Left kidney (tissue), 2 donors: ENCODE data around the gene CDC42BPG. TPM values are rescaled to one million over a fixed set of nuclear protein-coding genes. Genes with fewer than 3 reads are reported as not detected.

Experiments
- DNase-seq: peaks from one replicate; pipeline ENCODE4 v3.0.0-alpha.2; 2013
- polyA plus RNA-seq: library from polyadenylated mRNA; unstranded; fragments of 120-200 nt; gene quantifications from one replicate; pipeline ENCODE4 v1.2.1, GENCODE V29; 2013; ENCODE audit not compliant: insufficient read length

CDC42BPG gene
- polyA plus RNA-seq, 1 donor, result 5.4 TPM

GRCh38 chr11:64804346-64805210 is 39.9 kb downstream of the CDC42BPG start:
- no peak for DNase-seq

- no peak for DNase-seq
Observed at GRCh38 chr11:64803846-64804345, 40.6 kb downstream of the CDC42BPG start.

GRCh38 chr11:64803158-64803845 is 41.2 kb downstream of the CDC42BPG start, which contains the start of gene MAP4K2:
TSS of gene MAP4K2 (minus strand) at chr11:64803214. CDS start at chr11:64803149, 65 bp downstream.
- DNase-seq, result peak; percentile 88

GRCh38 chr11:64802370-64803157 is 41.9 kb downstream of the CDC42BPG start:
- no peak for DNase-seq

GRCh38 chr11:64801561-64802369 is 42.7 kb downstream of the CDC42BPG start:
- no peak for DNase-seq

- no peak for DNase-seq
Observed at GRCh38 chr11:64801158-64801464, 43.3 kb downstream of the CDC42BPG start.

GRCh38 chr11:64800303-64801157 is 43.9 kb downstream of the CDC42BPG start:
- no peak for DNase-seq

- no peak for DNase-seq
Observed at GRCh38 chr11:64799623-64800302, 44.7 kb downstream of the CDC42BPG start.

GRCh38 chr11:64799256-64799622 is 45.2 kb downstream of the CDC42BPG start:
- no peak for DNase-seq

- DNase-seq, result no peak
Observed at GRCh38 chr11:64796757-64797541, 47.5 kb downstream of the CDC42BPG start.

- DNase-seq, result no peak
Observed at GRCh38 chr11:64796047-64796756, 48.3 kb downstream of the CDC42BPG start.

GRCh38 chr11:64794526-64794925 is 49.9 kb downstream of the CDC42BPG start:
- DNase-seq, result no peak

GRCh38 chr11:64793271-64794160 is 50.9 kb downstream of the CDC42BPG start:
- no peak for DNase-seq

- no peak for DNase-seq
Observed at GRCh38 chr11:64792482-64792881, 52.0 kb downstream of the CDC42BPG start.

GRCh38 chr11:64791781-64792291 is 52.6 kb downstream of the CDC42BPG start:
- DNase-seq, result no peak

GRCh38 chr11:64790205-64791095 is 54.0 kb downstream of the CDC42BPG start:
- DNase-seq, result no peak
